Keratinocyte (primary cell): ENCODE results near the gene ACVR1.

Experiments
- CTCF ChIP-seq, 3 experiments: IDR thresholded peaks in 1 of 3; conservative IDR thresholded peaks in 1 of 3; optimal IDR thresholded peaks in 1 of 3; 2 replicates in 2 of 3; 3 replicates in 1 of 3; pipeline versions ENCODE3 to v1.5.1; 2011; ENCODE audit warnings: low read length in 3 of 3, mild to moderate bottlenecking in 3 of 3, moderate library complexity in 2 of 3, control low read depth in 1 of 3, inconsistent platforms in 1 of 3; ENCODE audit not compliant: insufficient read depth in 2 of 3; ENCODE audit errors: extremely low read depth in 1 of 3
- EZH2 ChIP-seq: IDR thresholded peaks from one replicate; pipeline ENCODE4 v1.6.1; 2012; ENCODE audit warnings: inconsistent platforms, mild to moderate bottlenecking, low read length, moderate library complexity

- no peak for TF ChIP-seq CTCF (optimal IDR thresholded peaks at IDR 0.05 in 1 of 3, IDR thresholded peaks at IDR 0.05 in 1 of 3, conservative IDR thresholded peaks at IDR 0.05 in 1 of 3; ENCODE audit: extremely low read depth in 1 of 3, insufficient read depth in 2 of 3, low read length in 3 of 3)
- TF ChIP-seq EZH2: no peak
Measured at GRCh38 chr2:157920736-157921135, 44.6 kb upstream of the ACVR1 start.
